Uterus (tissue), 2 donors: ENCODE measurements around the gene NFE2L2.
A peak's percentile ranks its signal among the peaks of the same experiment; 100 is the strongest.

Experiments
- POLR2A ChIP-seq, 2 donors: fragments of 450-650 bp; IDR thresholded peaks; one replicate each; pipeline ENCODE4 v1.6.1; 2016; ENCODE audit warnings: antibody characterized with exemption in 2 of 2, mild to moderate bottlenecking in 1 of 2, moderate library complexity in 1 of 2
- TF ChIP-seq, protein P1 (sequence below), 4 experiments: fragments of 200-600 bp in 2 of 4; fragments of 450-650 bp in 2 of 4; sonication (generic) in 2 of 4; IDR thresholded peaks; one replicate each; pipeline ENCODE4 v1.5.1; 2016 to 2019; ENCODE audit warnings: antibody characterized with exemption in 4 of 4, mild to moderate bottlenecking in 2 of 4, moderate library complexity in 1 of 4

DNA sequence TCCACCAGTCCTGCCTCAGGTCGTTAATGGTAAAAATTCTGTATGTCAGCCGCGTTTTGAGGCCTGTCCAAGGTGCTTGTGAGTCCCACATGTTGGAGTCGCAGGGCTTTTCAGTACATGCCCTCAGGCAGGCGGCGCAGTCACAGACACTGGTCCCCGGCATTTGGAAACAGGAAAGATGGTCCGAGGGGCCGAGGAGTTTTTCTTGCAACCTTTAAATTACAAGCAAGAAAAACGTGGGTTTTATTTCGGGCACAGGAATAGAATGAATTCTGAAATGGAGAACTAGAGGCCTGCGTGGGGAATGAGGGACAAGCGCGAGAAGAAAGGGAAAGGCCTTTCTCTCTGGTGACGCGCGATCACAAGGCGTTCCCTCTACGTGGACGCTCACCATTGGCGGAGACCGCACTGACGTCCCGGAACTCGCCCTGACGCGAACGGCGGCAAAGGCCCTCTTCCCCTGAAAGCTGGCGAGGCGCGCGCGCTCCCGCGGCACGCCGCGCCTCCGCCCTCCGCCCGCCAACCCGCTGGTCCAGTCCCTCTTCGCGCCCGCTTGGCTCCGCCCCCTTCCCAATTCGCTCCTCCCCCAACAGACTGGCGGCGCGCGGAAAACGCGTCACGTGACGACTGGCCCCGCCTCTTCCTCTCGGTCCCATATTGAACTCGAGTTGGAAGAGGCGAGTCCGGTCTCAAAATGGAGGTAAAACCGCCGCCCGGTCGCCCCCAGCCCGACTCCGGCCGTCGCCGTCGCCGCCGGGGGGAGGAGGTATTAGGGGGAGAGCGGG, 52.2 kb downstream of the NFE2L2 start, which contains the start of gene HNRNPA3:
- TF ChIP-seq, protein P1, sequence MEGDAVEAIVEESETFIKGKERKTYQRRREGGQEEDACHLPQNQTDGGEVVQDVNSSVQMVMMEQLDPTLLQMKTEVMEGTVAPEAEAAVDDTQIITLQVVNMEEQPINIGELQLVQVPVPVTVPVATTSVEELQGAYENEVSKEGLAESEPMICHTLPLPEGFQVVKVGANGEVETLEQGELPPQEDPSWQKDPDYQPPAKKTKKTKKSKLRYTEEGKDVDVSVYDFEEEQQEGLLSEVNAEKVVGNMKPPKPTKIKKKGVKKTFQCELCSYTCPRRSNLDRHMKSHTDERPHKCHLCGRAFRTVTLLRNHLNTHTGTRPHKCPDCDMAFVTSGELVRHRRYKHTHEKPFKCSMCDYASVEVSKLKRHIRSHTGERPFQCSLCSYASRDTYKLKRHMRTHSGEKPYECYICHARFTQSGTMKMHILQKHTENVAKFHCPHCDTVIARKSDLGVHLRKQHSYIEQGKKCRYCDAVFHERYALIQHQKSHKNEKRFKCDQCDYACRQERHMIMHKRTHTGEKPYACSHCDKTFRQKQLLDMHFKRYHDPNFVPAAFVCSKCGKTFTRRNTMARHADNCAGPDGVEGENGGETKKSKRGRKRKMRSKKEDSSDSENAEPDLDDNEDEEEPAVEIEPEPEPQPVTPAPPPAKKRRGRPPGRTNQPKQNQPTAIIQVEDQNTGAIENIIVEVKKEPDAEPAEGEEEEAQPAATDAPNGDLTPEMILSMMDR (IDR thresholded peaks at IDR 0.05) = peak in 3 of 4 experiments; percentile 30 to 54 (median 37)
- peak; percentile 92 to 94 for TF ChIP-seq POLR2A (IDR thresholded peaks at IDR 0.05)
